HepG2 (cell line): ENCODE data around the gene TMCC2. TPM values are rescaled to one million over a fixed set of nuclear protein-coding genes. Genes with fewer than 3 reads are reported as not detected.

Experiments used
- ATAC-seq: fragments of 200-7000 bp; cut with Tn5 transposase; 3 replicates; pipeline ENCODE4 v1.9.1; 2020; ENCODE audit warnings: mild to moderate bottlenecking, moderate library complexity
- BruUV-seq: library from RNA; stranded (reverse); fragments of 400-500 nt; replicated peaks from 2 replicates; lab custom pipeline; 2021; lab: Mats Ljungman, UMichigan
- CTCF ChIA-PET: fragments of 300-600 bp; formaldehyde crosslinking; extraction: SDS; loops from one replicate; lab custom pipeline; 2021; ENCODE audit warnings: low total read pairs, inconsistent platforms, low intra/inter-chr PET ratio; lab: Yijun Ruan, JAX
- POLR2A ChIA-PET: fragments of 350-600 bp; sonication (Branson Sonifier 250); formaldehyde crosslinking; loops from one replicate; lab custom pipeline; 2020; ENCODE audit warnings: antibody characterized with exemption, inconsistent platforms; lab: Yijun Ruan, JAX
- DNase-seq: peaks from one replicate; pipeline ENCODE4 v3.0.0-alpha.2; 2015; ENCODE audit warnings: low spot score
- FAIRE-seq: peaks from 3 replicates; lab custom pipeline; 2011; peaks lifted over from hg19 to GRCh38; lab: Jason Lieb, UNC
- H2AFZ ChIP-seq: one replicate; pipeline ENCODE4 v1.6.1; 2011; ENCODE audit warnings: low read length, inconsistent platforms
- H3K27ac ChIP-seq: fragments of 300-600 bp; 3 replicates; pipeline ENCODE4 v1.8.0; 2011; ENCODE audit warnings: mixed run types, mild to moderate bottlenecking, mixed read lengths, low read length, inconsistent platforms; ENCODE audit not compliant: insufficient read depth; ENCODE audit errors: extremely low read length
- H3K27me3 ChIP-seq, 2 experiments: fragments of 200-600 bp in 1 of 2; 2 replicates in 1 of 2; 3 replicates in 1 of 2; pipeline versions ENCODE4 v1.6.0 to v1.8.0; 2011; ENCODE audit warnings: low read length in 2 of 2, mild to moderate bottlenecking in 2 of 2, moderate library complexity in 2 of 2, inconsistent platforms in 1 of 2; ENCODE audit not compliant: insufficient read depth in 2 of 2, control insufficient read depth in 1 of 2
- H3K36me3 ChIP-seq, 2 experiments: fragments of 200-600 bp in 1 of 2; replicated peaks in 1 of 2; 2 replicates in 1 of 2; 3 replicates in 1 of 2; pipeline versions ENCODE4 v1.5.1 to v1.8.0; 2011; ENCODE audit warnings: low read length in 2 of 2, inconsistent platforms in 1 of 2; ENCODE audit not compliant: insufficient read depth in 2 of 2, control insufficient read depth in 1 of 2
- H3K4me1 ChIP-seq: 2 replicates; pipeline ENCODE4 v1.5.1; 2012; ENCODE audit warnings: low read length, inconsistent platforms; ENCODE audit not compliant: insufficient read depth
- H3K4me2 ChIP-seq: 2 replicates; pipeline ENCODE4 v1.6.0; 2011; ENCODE audit warnings: low read depth, low read length, inconsistent platforms
- H3K4me3 ChIP-seq, 3 experiments: fragments of 200-600 bp in 1 of 3; sonication (generic), shearing (Covaris generic) in 1 of 3; replicated peaks in 1 of 3; 2 replicates each; pipeline ENCODE4 v1.5.1; 2011 to 2016; ENCODE audit warnings: low read length in 3 of 3, inconsistent platforms in 2 of 3, low read depth in 2 of 3, mild to moderate bottlenecking in 2 of 3, control low read depth in 1 of 3, mixed read lengths in 1 of 3; ENCODE audit not compliant: insufficient read depth in 1 of 3
- H3K79me2 ChIP-seq: one replicate; pipeline ENCODE4 v1.6.1; 2011; ENCODE audit warnings: low read length, inconsistent platforms; ENCODE audit not compliant: insufficient read depth
- H3K9ac ChIP-seq: 2 replicates; pipeline ENCODE4 v1.6.0; 2011; ENCODE audit warnings: mild to moderate bottlenecking, low read depth, low read length, inconsistent platforms; ENCODE audit not compliant: insufficient read depth
- H3K9me3 ChIP-seq: 2 replicates; pipeline ENCODE4 v1.5.1; 2012; ENCODE audit warnings: mild to moderate bottlenecking, low read length
- H4K20me1 ChIP-seq: 2 replicates; pipeline ENCODE4 v1.6.0; 2011; ENCODE audit warnings: inconsistent platforms, mild to moderate bottlenecking, low read length, moderate library complexity; ENCODE audit not compliant: insufficient read depth
- CBFB ChIP-seq: sonication (generic); formaldehyde crosslinking; IDR thresholded peaks from 2 replicates; pipeline ENCODE4 v1.4.0; 2020; ENCODE audit warnings: missing genetic modification reagents
- FOSL2 ChIP-seq: sonication (generic); formaldehyde crosslinking; IDR thresholded peaks from 2 replicates; pipeline ENCODE4 v1.4.0; 2020; ENCODE audit warnings: missing genetic modification reagents
- HNF4A ChIP-seq: sonication (generic); formaldehyde crosslinking; IDR thresholded peaks from 2 replicates; pipeline ENCODE4 v1.4.0; 2020; ENCODE audit warnings: missing genetic modification reagents
- MIER2 ChIP-seq: IDR thresholded peaks from 2 replicates; pipeline ENCODE4 v1.6.1; 2016; ENCODE audit warnings: missing biosample characterization, missing genetic modification reagents
- NR3C1 ChIP-seq: sonication (generic); formaldehyde crosslinking; IDR thresholded peaks from 2 replicates; pipeline ENCODE4 v1.4.0; 2020; ENCODE audit warnings: missing genetic modification reagents
- RBM39 ChIP-seq: fragments of 200-400 bp; formaldehyde crosslinking; IDR thresholded peaks from one replicate; pipeline ENCODE4 v1.6.1; 2018; ENCODE audit warnings: antibody characterized with exemption, mild to moderate bottlenecking, low read depth, low read length; ENCODE audit not compliant: poor library complexity, severe bottlenecking
- SMAD3 ChIP-seq: sonication (generic); formaldehyde crosslinking; IDR thresholded peaks from 2 replicates; pipeline ENCODE4 v1.4.0; 2020; ENCODE audit warnings: missing genetic modification reagents
- SRY ChIP-seq: sonication (generic); formaldehyde crosslinking; IDR thresholded peaks from 2 replicates; pipeline ENCODE4 v1.8.0; 2022; ENCODE audit warnings: mild to moderate bottlenecking, missing genetic modification reagents
- STAG1 ChIP-seq: sonication (generic); formaldehyde crosslinking; IDR thresholded peaks from 2 replicates; pipeline ENCODE4 v1.4.0; 2020; ENCODE audit warnings: missing genetic modification reagents
- TCF7 ChIP-seq: sonication (generic); IDR thresholded peaks from 2 replicates; pipeline ENCODE4 v1.6.1; 2016; ENCODE audit warnings: antibody characterized with exemption, low read depth
- ZNF335 ChIP-seq: sonication (generic); formaldehyde crosslinking; IDR thresholded peaks from 2 replicates; pipeline ENCODE4 v1.4.0; 2020; ENCODE audit warnings: missing genetic modification reagents
- ZNF891 ChIP-seq: sonication (generic); formaldehyde crosslinking; IDR thresholded peaks from 2 replicates; pipeline ENCODE4 v1.5.0; 2020; ENCODE audit warnings: mild to moderate bottlenecking, missing genetic modification reagents
- WGBS: methylation state at CpG from one replicate; pipeline ENCODE4 v1.1.6; 2017; ENCODE audit warnings: low lambda C conversion rate; 5-methylcytosine and 5-hydroxymethylcytosine counted together
- in situ Hi-C: cut with HindIII; loops from 2 replicates; pipeline ENCODE4 v1.10.0; 2017; ENCODE audit warnings: low pct_unique_long_range_greater_than_20kb; ENCODE audit not compliant: extremely low pct_ligation_motif_present
- intact Hi-C: fragments of 100-400 bp; cut with micrococcal nuclease; formaldehyde crosslinking; loops from one replicate; pipeline ENCODE4 v1.10.0; 2022; ENCODE audit not compliant: unreplicated experiment
- polyA plus RNA-seq, 8 experiments: library from polyadenylated mRNA; depleted of rRNA in 3 of 8; stranded (reverse) in 7 of 8; unstranded in 1 of 8; fragments of >200 nt; fragmentation: Illumina TruSeq in 4 of 8; extraction: Trizol in 4 of 8; gene quantifications; 2 replicates each; pipeline versions ENCODE4 v1.2.1 to v1.2.3, GENCODE V29; 2011 to 2016; ENCODE audit warnings: low read depth in 4 of 8, missing spikeins in 1 of 8, mixed read lengths in 1 of 8; ENCODE audit not compliant: insufficient read depth in 1 of 8
- total RNA-seq, 5 experiments: library from RNA; depleted of rRNA; stranded (reverse); fragments of >200 nt; fragmentation: Illumina TruSeq; extraction: Trizol; gene quantifications; 2 replicates each; pipeline ENCODE4 v1.2.3, GENCODE V29; 2016; ENCODE audit warnings: low read depth in 1 of 5
- TF ChIP-seq, protein P1 (sequence below): IDR thresholded peaks from 2 replicates; pipeline ENCODE4 v1.6.1; 2016; ENCODE audit warnings: missing compliant biosample characterization, missing genetic modification reagents, borderline replicate concordance
- TF ChIP-seq, protein P2 (sequence below): IDR thresholded peaks from 2 replicates; pipeline ENCODE4 v1.6.1; 2018; ENCODE audit warnings: missing genetic modification reagents, mild to moderate bottlenecking, missing compliant biosample characterization
- TF ChIP-seq, protein P3 (sequence below): sonication (generic); IDR thresholded peaks from 2 replicates; pipeline ENCODE4 v1.6.1; 2016; ENCODE audit warnings: low read depth, borderline replicate concordance
- TF ChIP-seq, protein P4 (sequence below): sonication (generic); formaldehyde crosslinking; IDR thresholded peaks from 2 replicates; pipeline ENCODE4 v1.4.0; 2020; ENCODE audit warnings: missing genetic modification reagents, borderline replicate concordance
- TF ChIP-seq, protein P5 (sequence below): sonication (generic); formaldehyde crosslinking; IDR thresholded peaks from 2 replicates; pipeline ENCODE4 v1.5.1; 2020; ENCODE audit warnings: mild to moderate bottlenecking, moderate library complexity, missing genetic modification reagents

Gene TMCC2
- total and polyA plus RNA-seq, 2 of the 13 experiments (the other 11 are each of a cell fraction or from before 2014, with no cell fraction given), result 0.12 to 0.24 TPM

DNA sequence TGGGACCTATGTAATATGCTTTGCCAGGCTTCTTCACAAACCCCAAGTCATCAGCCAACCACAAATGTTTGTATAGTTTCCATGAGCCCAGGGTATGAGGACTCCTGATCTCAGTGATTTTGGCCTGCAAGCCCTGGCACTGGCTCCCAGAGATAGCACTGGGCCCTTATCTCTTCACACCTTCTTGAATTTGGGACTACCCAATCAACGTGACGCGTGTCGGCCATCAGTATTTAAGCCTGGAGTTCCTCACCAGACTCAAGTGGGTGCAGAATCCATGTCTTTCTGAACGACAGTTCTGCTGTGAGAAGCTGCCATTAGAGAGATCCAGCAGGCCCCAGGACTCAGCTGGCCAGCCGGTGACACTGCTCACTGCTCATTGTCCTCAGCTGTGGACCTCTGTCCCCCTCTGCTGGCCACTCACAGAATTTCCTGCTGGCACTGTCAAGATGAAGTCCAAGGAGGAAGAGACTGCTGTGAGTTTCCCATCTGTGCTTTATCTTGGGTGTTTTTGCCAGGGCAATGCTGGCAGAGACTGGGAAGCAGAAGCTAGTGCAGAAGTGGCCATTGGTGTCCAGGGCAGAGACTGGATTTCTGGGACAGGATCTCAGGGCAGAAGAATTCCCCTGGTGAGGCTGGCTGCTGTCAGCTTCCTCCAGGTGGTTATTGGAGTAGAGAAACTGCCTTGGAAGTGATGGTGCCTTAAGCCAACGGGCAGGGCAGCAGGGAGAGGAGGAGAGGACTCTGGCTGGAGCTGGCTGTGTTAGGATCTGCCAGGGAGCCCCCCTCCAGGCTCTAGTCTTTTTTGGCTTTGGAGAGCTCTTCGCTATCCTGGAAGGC is 28.4 kb downstream of the TMCC2 start:
- Histone ChIP-seq H3K4me2 (no peak overlapping the region), H3K4me1 (peaks cover 22% of the 10 kb centered on the region), H3K9me3 (no peaks in the 10 kb centered on the region), H3K36me3 (no peaks in the 10 kb centered on the region), H3K9ac (no peak overlapping the region), H3K27ac (no peak overlapping the region), H2AFZ (no peak overlapping the region), H3K27me3 (peaks cover 3 to 48% of the 10 kb centered on the region in 2 experiments; a peak in 4 of 5 replicates), H3K79me2 (no peaks in the 10 kb centered on the region), H3K4me3 (no peak overlapping the region), H4K20me1 (no peaks in the 10 kb centered on the region)
- 15% methylated on average over 4 of the region's 8 CpGs for WGBS
- DNase-seq (peak; percentile 69), ATAC-seq (peak; percentile 92), FAIRE-seq (peak; percentile 92)
- intact Hi-C loops (loop anchor here (1.0 to 5.0 kb wide), 6 partner anchors 27 to 281 kb away; partner anchors contain the start of gene RBBP5), in situ Hi-C loops (loop anchor here (5.0 to 10.0 kb wide), 2 partner anchors 191 to 279 kb away; no protein-coding TSS in a partner anchor)
- ChIA-PET CTCF (interaction anchor here (0.9 to 2.5 kb wide), 4 partner anchors 26 to 281 kb away, joined by 4 to 21 read pairs (median 12); no protein-coding TSS in a partner anchor), POLR2A (no interaction called here)
- no TSS peak for BruUV-seq
- no peak for TF ChIP-seq HNF4A (CRISPR knock-in tag)
- TF ChIP-seq, protein P1, sequence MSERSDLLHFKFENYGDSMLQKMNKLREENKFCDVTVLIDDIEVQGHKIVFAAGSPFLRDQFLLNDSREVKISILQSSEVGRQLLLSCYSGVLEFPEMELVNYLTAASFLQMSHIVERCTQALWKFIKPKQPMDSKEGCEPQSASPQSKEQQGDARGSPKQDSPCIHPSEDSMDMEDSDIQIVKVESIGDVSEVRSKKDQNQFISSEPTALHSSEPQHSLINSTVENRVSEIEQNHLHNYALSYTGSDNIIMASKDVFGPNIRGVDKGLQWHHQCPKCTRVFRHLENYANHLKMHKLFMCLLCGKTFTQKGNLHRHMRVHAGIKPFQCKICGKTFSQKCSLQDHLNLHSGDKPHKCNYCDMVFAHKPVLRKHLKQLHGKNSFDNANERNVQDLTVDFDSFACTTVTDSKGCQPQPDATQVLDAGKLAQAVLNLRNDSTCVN (CRISPR knock-in tag), result peak; percentile 34; the same call in 1 of the 2 replicates
- 0 out of 2 replicates have a peak, but pooled peaks have one; percentile 35 for TF ChIP-seq SMAD3 (CRISPR knock-in tag)
- TF ChIP-seq TCF7, result no peak
- peak; percentile 98 for TF ChIP-seq STAG1
- TF ChIP-seq, protein P2, sequence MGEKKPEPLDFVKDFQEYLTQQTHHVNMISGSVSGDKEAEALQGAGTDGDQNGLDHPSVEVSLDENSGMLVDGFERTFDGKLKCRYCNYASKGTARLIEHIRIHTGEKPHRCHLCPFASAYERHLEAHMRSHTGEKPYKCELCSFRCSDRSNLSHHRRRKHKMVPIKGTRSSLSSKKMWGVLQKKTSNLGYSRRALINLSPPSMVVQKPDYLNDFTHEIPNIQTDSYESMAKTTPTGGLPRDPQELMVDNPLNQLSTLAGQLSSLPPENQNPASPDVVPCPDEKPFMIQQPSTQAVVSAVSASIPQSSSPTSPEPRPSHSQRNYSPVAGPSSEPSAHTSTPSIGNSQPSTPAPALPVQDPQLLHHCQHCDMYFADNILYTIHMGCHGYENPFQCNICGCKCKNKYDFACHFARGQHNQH, result peak; percentile 51; the same call in 1 of the 2 replicates
- TF ChIP-seq CBFB (CRISPR knock-in tag), result 0 out of 2 replicates have a peak, but pooled peaks have one; percentile 30
- no peak for TF ChIP-seq NR3C1
- TF ChIP-seq RBM39, result no peak
- TF ChIP-seq, protein P3, sequence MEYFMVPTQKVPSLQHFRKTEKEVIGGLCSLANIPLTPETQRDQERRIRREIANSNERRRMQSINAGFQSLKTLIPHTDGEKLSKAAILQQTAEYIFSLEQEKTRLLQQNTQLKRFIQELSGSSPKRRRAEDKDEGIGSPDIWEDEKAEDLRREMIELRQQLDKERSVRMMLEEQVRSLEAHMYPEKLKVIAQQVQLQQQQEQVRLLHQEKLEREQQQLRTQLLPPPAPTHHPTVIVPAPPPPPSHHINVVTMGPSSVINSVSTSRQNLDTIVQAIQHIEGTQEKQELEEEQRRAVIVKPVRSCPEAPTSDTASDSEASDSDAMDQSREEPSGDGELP, result peak; percentile 82; the same call in 1 of the 2 replicates
- TF ChIP-seq, protein P4, sequence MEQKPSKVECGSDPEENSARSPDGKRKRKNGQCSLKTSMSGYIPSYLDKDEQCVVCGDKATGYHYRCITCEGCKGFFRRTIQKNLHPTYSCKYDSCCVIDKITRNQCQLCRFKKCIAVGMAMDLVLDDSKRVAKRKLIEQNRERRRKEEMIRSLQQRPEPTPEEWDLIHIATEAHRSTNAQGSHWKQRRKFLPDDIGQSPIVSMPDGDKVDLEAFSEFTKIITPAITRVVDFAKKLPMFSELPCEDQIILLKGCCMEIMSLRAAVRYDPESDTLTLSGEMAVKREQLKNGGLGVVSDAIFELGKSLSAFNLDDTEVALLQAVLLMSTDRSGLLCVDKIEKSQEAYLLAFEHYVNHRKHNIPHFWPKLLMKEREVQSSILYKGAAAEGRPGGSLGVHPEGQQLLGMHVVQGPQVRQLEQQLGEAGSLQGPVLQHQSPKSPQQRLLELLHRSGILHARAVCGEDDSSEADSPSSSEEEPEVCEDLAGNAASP (CRISPR knock-in tag), result 0 out of 2 replicates have a peak, but pooled peaks have one; percentile 20
- TF ChIP-seq, protein P5, sequence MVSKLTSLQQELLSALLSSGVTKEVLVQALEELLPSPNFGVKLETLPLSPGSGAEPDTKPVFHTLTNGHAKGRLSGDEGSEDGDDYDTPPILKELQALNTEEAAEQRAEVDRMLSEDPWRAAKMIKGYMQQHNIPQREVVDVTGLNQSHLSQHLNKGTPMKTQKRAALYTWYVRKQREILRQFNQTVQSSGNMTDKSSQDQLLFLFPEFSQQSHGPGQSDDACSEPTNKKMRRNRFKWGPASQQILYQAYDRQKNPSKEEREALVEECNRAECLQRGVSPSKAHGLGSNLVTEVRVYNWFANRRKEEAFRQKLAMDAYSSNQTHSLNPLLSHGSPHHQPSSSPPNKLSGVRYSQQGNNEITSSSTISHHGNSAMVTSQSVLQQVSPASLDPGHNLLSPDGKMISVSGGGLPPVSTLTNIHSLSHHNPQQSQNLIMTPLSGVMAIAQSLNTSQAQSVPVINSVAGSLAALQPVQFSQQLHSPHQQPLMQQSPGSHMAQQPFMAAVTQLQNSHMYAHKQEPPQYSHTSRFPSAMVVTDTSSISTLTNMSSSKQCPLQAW (CRISPR knock-in tag), result peak; percentile 47; the same call in 1 of the 2 replicates
- peak; percentile 35; the same call in 1 of the 2 replicates for TF ChIP-seq SRY (CRISPR knock-in tag)
- 0 out of 2 replicates have a peak, but pooled peaks have one; percentile 25 for TF ChIP-seq ZNF891 (CRISPR knock-in tag)
- 0 out of 2 replicates have a peak, but pooled peaks have one; percentile 12 for TF ChIP-seq MIER2 (CRISPR knock-in tag)
- peak; percentile 91 for TF ChIP-seq ZNF335 (CRISPR knock-in tag)
- peak; percentile 45; the same call in 1 of the 2 replicates for TF ChIP-seq FOSL2
